GM11168 (cell line): ENCODE data around the gene ANKRD44.
"Not testable (repeated sequence)": the region's sequence is repeated elsewhere in the genome, so short reads cannot be mapped to it uniquely, and the experiment has no call there.

ENCODE experiments used
- in situ Hi-C: fragments of 300-500 bp; cut with MboI; formaldehyde crosslinking; loops from one replicate; pipeline ENCODE4 v1.12.0; 2022; ENCODE audit warnings: low sequenced_read_pairs; ENCODE audit not compliant: unreplicated experiment

The ANKRD44 gene

GRCh38 chr2:197071213-197071612, 239.4 kb downstream of the ANKRD44 start:
- in situ Hi-C loops: no loop called here

- in situ Hi-C loops: no loop called here
These were observed 240.6 kb downstream of the ANKRD44 start for GRCh38 chr2:197069958-197070357.

- in situ Hi-C loops: not testable (repeated sequence)
These were observed 248.0 kb downstream of the ANKRD44 start for GRCh38 chr2:197062574-197062973.

- in situ Hi-C loops: no loop called here
These were observed 251.1 kb downstream of the ANKRD44 start for GRCh38 chr2:197059477-197059876.

- in situ Hi-C loops: no loop called here
These were observed 251.7 kb downstream of the ANKRD44 start for GRCh38 chr2:197058777-197059300.

GRCh38 chr2:197057959-197058358, 252.6 kb downstream of the ANKRD44 start:
- in situ Hi-C loops: no loop called here

GRCh38 chr2:197055045-197055444, 255.5 kb downstream of the ANKRD44 start:
- in situ Hi-C loops: no loop called here

GRCh38 chr2:197054437-197054836, 256.1 kb downstream of the ANKRD44 start:
- in situ Hi-C loops: no loop called here

GRCh38 chr2:197052356-197052755, 258.2 kb downstream of the ANKRD44 start:
- in situ Hi-C loops: no loop called here

- in situ Hi-C loops: no loop called here
These were observed 265.5 kb downstream of the ANKRD44 start for GRCh38 chr2:197045115-197045514.

- in situ Hi-C loops: no loop called here
These were observed 267.8 kb downstream of the ANKRD44 start for GRCh38 chr2:197042739-197043196.

- in situ Hi-C loops: no loop called here
These were observed 272.6 kb downstream of the ANKRD44 start for GRCh38 chr2:197037863-197038398.

- in situ Hi-C loops: no loop called here
These were observed 275.6 kb downstream of the ANKRD44 start for GRCh38 chr2:197035002-197035401.

GRCh38 chr2:197034292-197034691, 276.3 kb downstream of the ANKRD44 start:
- in situ Hi-C loops: no loop called here

GRCh38 chr2:197033222-197033621, 277.4 kb downstream of the ANKRD44 start:
- in situ Hi-C loops: no loop called here

- in situ Hi-C loops: no loop called here
These were observed 278.8 kb downstream of the ANKRD44 start for GRCh38 chr2:197031803-197032202.

- in situ Hi-C loops: no loop called here
These were observed 280.5 kb downstream of the ANKRD44 start for GRCh38 chr2:197030090-197030489.

- in situ Hi-C loops: no loop called here
These were observed 281.9 kb downstream of the ANKRD44 start for GRCh38 chr2:197028633-197029032.

GRCh38 chr2:197028230-197028629, 282.4 kb downstream of the ANKRD44 start:
- in situ Hi-C loops: no loop called here

GRCh38 chr2:197024206-197024605, 286.4 kb downstream of the ANKRD44 start:
- in situ Hi-C loops: no loop called here

GRCh38 chr2:197020921-197021320, 289.7 kb downstream of the ANKRD44 start:
- in situ Hi-C loops: not testable (repeated sequence)

- in situ Hi-C loops: no loop called here
These were observed 297.5 kb downstream of the ANKRD44 start for GRCh38 chr2:197013098-197013497.
